Endothelial cell of umbilical vein (primary cell): ENCODE data around the gene SUPT3H. TPM values are rescaled to one million over a fixed set of nuclear protein-coding genes. Genes with fewer than 3 reads are reported as not detected.

Experiments
- BruUV-seq: library from RNA; stranded (reverse); fragments of 400-500 nt; replicated peaks from 2 replicates; lab custom pipeline; 2021; lab: Mats Ljungman, UMichigan
- CTCF ChIA-PET: fragments of 300-600, 350-600 bp; sonication (Branson Sonifier 250); formaldehyde crosslinking; loops from one replicate; lab custom pipeline; 2021; ENCODE audit warnings: antibody characterized with exemption, inconsistent platforms; lab: Charles Lee
- POLR2A ChIA-PET: fragments of 300-600, 350-600 bp; sonication (Branson Sonifier 250); formaldehyde crosslinking; loops from one replicate; lab custom pipeline; 2021; ENCODE audit warnings: antibody characterized with exemption, inconsistent platforms; lab: Charles Lee
- DNase-seq: peaks from one replicate; pipeline ENCODE4 v3.0.0-alpha.2; 2011; ENCODE audit warnings: low read depth, low spot score
- FAIRE-seq: peaks from 2 replicates; lab custom pipeline; 2011; peaks lifted over from hg19 to GRCh38; lab: Jason Lieb, UNC
- H2AFZ ChIP-seq: 2 replicates; pipeline ENCODE4 v1.6.0; 2012; ENCODE audit warnings: low read depth, low read length, control low read depth, inconsistent platforms
- H3K27ac ChIP-seq: 2 replicates; pipeline ENCODE4 v1.5.1; 2011; ENCODE audit warnings: low read depth, mild to moderate bottlenecking, control low read depth, low read length, moderate library complexity; ENCODE audit not compliant: insufficient read depth
- H3K27me3 ChIP-seq, 2 experiments: 2 replicates each; pipeline versions ENCODE4 v1.6.0 to v1.6.1; 2011; ENCODE audit warnings: low read length in 2 of 2, mixed read lengths in 1 of 2; ENCODE audit not compliant: control insufficient read depth in 2 of 2, insufficient read depth in 2 of 2
- H3K36me3 ChIP-seq, 2 experiments: 2 replicates in 1 of 2; 3 replicates in 1 of 2; pipeline ENCODE4 v1.5.1; 2011; ENCODE audit warnings: low read length in 2 of 2, mild to moderate bottlenecking in 1 of 2, moderate library complexity in 1 of 2; ENCODE audit not compliant: control insufficient read depth in 2 of 2, insufficient read depth in 2 of 2; ENCODE audit errors: extremely low read depth in 1 of 2
- H3K4me1 ChIP-seq: 3 replicates; pipeline ENCODE4 v1.5.1; 2011; ENCODE audit warnings: mild to moderate bottlenecking, low read length; ENCODE audit not compliant: control insufficient read depth, insufficient read depth; ENCODE audit errors: extremely low read depth
- H3K4me2 ChIP-seq: 2 replicates; pipeline ENCODE4 v1.6.1; 2011; ENCODE audit warnings: low read length, control low read depth, mixed read lengths; ENCODE audit not compliant: insufficient read depth
- H3K4me3 ChIP-seq, 3 experiments: fragments of 200-600 bp in 1 of 3; sonication (generic), shearing (Covaris generic) in 1 of 3; replicated peaks in 1 of 3; 2 replicates each; pipeline ENCODE4 v1.5.1; 2011 to 2016; ENCODE audit warnings: control low read depth in 3 of 3, low read length in 3 of 3, mild to moderate bottlenecking in 2 of 3, inconsistent platforms in 1 of 3, low read depth in 1 of 3, moderate library complexity in 1 of 3; ENCODE audit not compliant: insufficient read depth in 1 of 3
- H3K79me2 ChIP-seq: 2 replicates; pipeline ENCODE4 v1.6.0; 2012; ENCODE audit warnings: low read length, inconsistent platforms; ENCODE audit not compliant: control insufficient read depth, insufficient read depth
- H3K9ac ChIP-seq: replicated peaks from 2 replicates; pipeline ENCODE3; 2011; ENCODE audit warnings: low read length, control low read depth; ENCODE audit not compliant: insufficient read depth; ENCODE audit errors: extremely low read depth
- H3K9me1 ChIP-seq: replicated peaks from 3 replicates; pipeline ENCODE4 v1.6.0; 2011; ENCODE audit warnings: mild to moderate bottlenecking, low read length; ENCODE audit not compliant: control insufficient read depth, insufficient read depth; ENCODE audit errors: extremely low read depth
- H3K9me3 ChIP-seq: replicated peaks from 2 replicates; pipeline ENCODE4 v1.5.1; 2012; ENCODE audit warnings: low read length, inconsistent platforms; ENCODE audit not compliant: control insufficient read depth, insufficient read depth
- H4K20me1 ChIP-seq: replicated peaks from 2 replicates; pipeline ENCODE3; 2011; ENCODE audit warnings: mild to moderate bottlenecking, low read length; ENCODE audit not compliant: control insufficient read depth, insufficient read depth; ENCODE audit errors: extremely low read depth
- CTCF ChIP-seq, 2 donors: IDR thresholded peaks; 1 replicate in 1 of 2; 2 replicates in 1 of 2; pipeline ENCODE4 v1.5.1; 2011; ENCODE audit warnings: low read length in 2 of 2, mild to moderate bottlenecking in 2 of 2, moderate library complexity in 2 of 2, control low read depth in 1 of 2, inconsistent platforms in 1 of 2, low read depth in 1 of 2; ENCODE audit not compliant: insufficient read depth in 1 of 2; ENCODE audit errors: extremely low read depth in 1 of 2
- EZH2 ChIP-seq: IDR thresholded peaks from 2 replicates; pipeline ENCODE4 v1.6.1; 2012; ENCODE audit warnings: borderline replicate concordance, low read depth, mild to moderate bottlenecking, moderate library complexity, low read length, inconsistent platforms; ENCODE audit not compliant: severe bottlenecking
- FOS ChIP-seq: IDR thresholded peaks from 2 replicates; pipeline ENCODE4 v1.6.1; 2011; ENCODE audit warnings: mild to moderate bottlenecking, low read length, moderate library complexity, borderline replicate concordance; ENCODE audit not compliant: insufficient read depth
- JUN ChIP-seq: IDR thresholded peaks from 2 replicates; pipeline ENCODE4 v1.6.1; 2011; ENCODE audit warnings: borderline replicate concordance, low read depth; ENCODE audit not compliant: insufficient read length, insufficient read depth
- POLR2A ChIP-seq: IDR thresholded peaks from 2 replicates; pipeline ENCODE4 v1.6.1; 2012; ENCODE audit warnings: low read depth, mild to moderate bottlenecking, control low read depth, low read length
- POLR2AphosphoS5 ChIP-seq: IDR thresholded peaks from 2 replicates; pipeline ENCODE4 v1.6.1; 2012; ENCODE audit warnings: low read depth, mild to moderate bottlenecking, control low read depth, low read length, moderate library complexity; ENCODE audit not compliant: insufficient read depth
- dilution Hi-C: fragments of 300-500 bp; cut with MboI; formaldehyde crosslinking; loops from one replicate; pipeline ENCODE4 v1.15.0; 2019; ENCODE audit warnings: low sequenced_read_pairs; ENCODE audit not compliant: extremely low pct_ligation_motif_present
- intact Hi-C: fragments of 100-400 bp; cut with micrococcal nuclease; formaldehyde crosslinking; loops from one replicate; pipeline ENCODE4 v1.10.0; 2022
- polyA plus RNA-seq, 4 experiments: library from polyadenylated mRNA; depleted of rRNA in 3 of 4; stranded (reverse) in 3 of 4; unstranded in 1 of 4; fragments of >200 nt; gene quantifications; 2 replicates each; pipeline versions ENCODE4 v1.2.1 to v1.2.3, GENCODE V29; 2011 to 2012; ENCODE audit warnings: missing spikeins in 1 of 4
- total RNA-seq: library from RNA; stranded (reverse); gene quantifications from 2 replicates; pipeline ENCODE4 v1.2.3, GENCODE V29; 2021
- TF ChIP-seq, protein P1 (sequence below): IDR thresholded peaks from 2 replicates; pipeline ENCODE4 v1.6.1; 2011; ENCODE audit not compliant: insufficient read depth, insufficient read length

The SUPT3H gene
- total and polyA plus RNA-seq, 2 donors (not counting 3 experiments of a cell fraction or from before 2014, with no cell fraction given) = 8.3 to 9.8 TPM

GRCh38 chr6:44943541-44943940 is 434.2 kb downstream of the SUPT3H start:
- H3K9ac ChIP-seq = no peak overlapping the region
- no peak overlapping the region for H3K27ac ChIP-seq
- TF ChIP-seq POLR2AphosphoS5 (no peak), JUN (no peak), POLR2A (no peak), FOS (no peak), CTCF (IDR thresholded peaks at IDR 0.05; ENCODE audit: extremely low read depth in 1 of 2, insufficient read depth in 1 of 2, low read depth in 1 of 2, low read length in 2 of 2) (no peak), EZH2 (no peak)
- TF ChIP-seq, protein P1, sequence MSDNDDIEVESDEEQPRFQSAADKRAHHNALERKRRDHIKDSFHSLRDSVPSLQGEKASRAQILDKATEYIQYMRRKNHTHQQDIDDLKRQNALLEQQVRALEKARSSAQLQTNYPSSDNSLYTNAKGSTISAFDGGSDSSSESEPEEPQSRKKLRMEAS = no peak
- dilution Hi-C loops = no loop called here
- no peaks in the 10 kb centered on the region for H3K27me3 ChIP-seq
- intact Hi-C loops = no loop called here
- no peak overlapping the region for H2AFZ ChIP-seq
- H3K36me3 ChIP-seq = no peaks in the 10 kb centered on the region
- H3K9me1 ChIP-seq = no peaks in the 10 kb centered on the region
- no peak overlapping the region for H3K4me3 ChIP-seq
- no peaks in the 10 kb centered on the region for H4K20me1 ChIP-seq
- H3K79me2 ChIP-seq = no peaks in the 10 kb centered on the region
- no TSS peak for BruUV-seq
- DNase-seq = no peak
- no peak overlapping the region for H3K4me2 ChIP-seq
- no peaks in the 10 kb centered on the region for H3K9me3 ChIP-seq
- no peak for FAIRE-seq
- no peaks in the 10 kb centered on the region for H3K4me1 ChIP-seq
- ChIA-PET CTCF (interaction anchor here (0.8 to 1.3 kb wide), 2 partner anchors 12 to 771 kb away, joined by 3 read pairs; no protein-coding TSS in a partner anchor), POLR2A (no interaction called here)
